TTC549 (cell line): Measurements from ENCODE around the gene CSMD2.
A peak's percentile ranks its signal among the peaks of the same experiment; 100 is the strongest.

Experiments used
- FAIRE-seq: peaks from 2 replicates; lab custom pipeline; 2012; peaks lifted over from hg19 to GRCh38; lab: Jason Lieb, UNC

Gene CSMD2

GRCh38 chr1:33635336-33636012 is 529.6 kb downstream of the CSMD2 start:
- no peak for FAIRE-seq

- no peak for FAIRE-seq
Measured at GRCh38 chr1:33634806-33635205, 530.2 kb downstream of the CSMD2 start.

- no peak for FAIRE-seq
Measured at GRCh38 chr1:33634143-33634542, 530.9 kb downstream of the CSMD2 start.

- FAIRE-seq: peak; percentile 41
Measured at GRCh38 chr1:33633019-33633801, 531.8 kb downstream of the CSMD2 start.

- FAIRE-seq: no peak
Measured at GRCh38 chr1:33630686-33631085, 534.3 kb downstream of the CSMD2 start.

- FAIRE-seq: no peak
Measured at GRCh38 chr1:33626801-33627200, 538.2 kb downstream of the CSMD2 start.

GRCh38 chr1:33624991-33625870 is 539.8 kb downstream of the CSMD2 start:
- FAIRE-seq: no peak

GRCh38 chr1:33624261-33624990 is 540.6 kb downstream of the CSMD2 start:
- no peak for FAIRE-seq

- no peak for FAIRE-seq
Measured at GRCh38 chr1:33623811-33624210, 541.2 kb downstream of the CSMD2 start.

- FAIRE-seq: no peak
Measured at GRCh38 chr1:33622757-33623156, 542.3 kb downstream of the CSMD2 start.

- no peak for FAIRE-seq
Measured at GRCh38 chr1:33618636-33619035, 546.4 kb downstream of the CSMD2 start.

GRCh38 chr1:33617451-33617850 is 547.6 kb downstream of the CSMD2 start:
- FAIRE-seq: no peak

GRCh38 chr1:33616780-33617179 is 548.2 kb downstream of the CSMD2 start:
- no peak for FAIRE-seq

GRCh38 chr1:33615546-33615945 is 549.5 kb downstream of the CSMD2 start:
- FAIRE-seq: no peak

- no peak for FAIRE-seq
Measured at GRCh38 chr1:33610864-33611455, 554.1 kb downstream of the CSMD2 start.

- no peak for FAIRE-seq
Measured at GRCh38 chr1:33610391-33610790, 554.6 kb downstream of the CSMD2 start.

GRCh38 chr1:33609739-33610138 is 555.3 kb downstream of the CSMD2 start:
- no peak for FAIRE-seq

GRCh38 chr1:33608825-33609400 is 556.1 kb downstream of the CSMD2 start:
- FAIRE-seq: no peak

GRCh38 chr1:33607444-33608005 is 557.5 kb downstream of the CSMD2 start:
- no peak for FAIRE-seq

- FAIRE-seq: no peak
Measured at GRCh38 chr1:33606272-33606671, 558.8 kb downstream of the CSMD2 start.

- no peak for FAIRE-seq
Measured at GRCh38 chr1:33602271-33602670, 562.8 kb downstream of the CSMD2 start.
